Endometrial microvascular endothelial cells (primary cell): ENCODE data around the gene CACNA2D2. TPM values are rescaled to one million over a fixed set of nuclear protein-coding genes. Genes with fewer than 3 reads are reported as not detected.

Experiments
- in situ Hi-C: cut with HindIII; loops from 2 replicates; pipeline ENCODE4 v1.10.0; 2017; ENCODE audit warnings: low sequenced_read_pairs, low pct_unique_long_range_greater_than_20kb; ENCODE audit errors: inconsistent ontology term
- total RNA-seq: library from RNA; depleted of rRNA; stranded (reverse); fragments of >200 nt; gene quantifications from one replicate; pipeline ENCODE4 v1.2.3, GENCODE V29; 2015; ENCODE audit errors: inconsistent ontology term

Gene CACNA2D2
- total RNA-seq, 1 donor from 2014 or later, result not detected

GRCh38 chr3:50444213-50444612 is 59.2 kb downstream of the CACNA2D2 start:
- in situ Hi-C loops, result no loop called here

GRCh38 chr3:50442945-50443579 is 60.4 kb downstream of the CACNA2D2 start:
- in situ Hi-C loops, result no loop called here

- in situ Hi-C loops, result no loop called here
Measured at GRCh38 chr3:50441424-50442217, 61.8 kb downstream of the CACNA2D2 start.

- in situ Hi-C loops, result no loop called here
Measured at GRCh38 chr3:50436114-50436674, 67.2 kb downstream of the CACNA2D2 start.

- in situ Hi-C loops, result no loop called here
Measured at GRCh38 chr3:50435371-50436113, 67.9 kb downstream of the CACNA2D2 start.

- in situ Hi-C loops, result no loop called here
Measured at GRCh38 chr3:50433954-50434353, 69.5 kb downstream of the CACNA2D2 start.

GRCh38 chr3:50430950-50431435 is 72.4 kb downstream of the CACNA2D2 start:
- in situ Hi-C loops, result no loop called here

GRCh38 chr3:50430191-50430590 is 73.2 kb downstream of the CACNA2D2 start:
- in situ Hi-C loops, result no loop called here

- in situ Hi-C loops, result no loop called here
Measured at GRCh38 chr3:50428007-50428633, 75.3 kb downstream of the CACNA2D2 start.

GRCh38 chr3:50427217-50427616 is 76.2 kb downstream of the CACNA2D2 start:
- in situ Hi-C loops, result no loop called here

GRCh38 chr3:50425911-50426310 is 77.5 kb downstream of the CACNA2D2 start:
- in situ Hi-C loops, result no loop called here

- in situ Hi-C loops, result no loop called here
Measured at GRCh38 chr3:50423543-50423942, 79.9 kb downstream of the CACNA2D2 start.

- in situ Hi-C loops, result no loop called here
Measured at GRCh38 chr3:50422153-50422552, 81.3 kb downstream of the CACNA2D2 start.

- in situ Hi-C loops, result no loop called here
Measured at GRCh38 chr3:50419595-50420370, 83.7 kb downstream of the CACNA2D2 start.

- in situ Hi-C loops, result no loop called here
Measured at GRCh38 chr3:50418850-50419249, 84.6 kb downstream of the CACNA2D2 start.

- in situ Hi-C loops, result no loop called here
Measured at GRCh38 chr3:50417637-50418033, 85.8 kb downstream of the CACNA2D2 start.

GRCh38 chr3:50416736-50417636 is 86.4 kb downstream of the CACNA2D2 start:
- in situ Hi-C loops, result no loop called here
